Liver (tissue), 9 donors: ENCODE data around the gene ZNF865. TPM values are rescaled to one million over a fixed set of nuclear protein-coding genes. Genes with fewer than 3 reads are reported as not detected.
A peak's percentile ranks its signal among the peaks of the same experiment; 100 is the strongest.

Experiments used
- DNase-seq: peaks from one replicate; pipeline ENCODE4 v3.0.0-alpha.2; 2017; ENCODE audit warnings: low spot score
- H3K27ac ChIP-seq, 2 donors: one replicate each; pipeline ENCODE4 v1.7.0; 2013; ENCODE audit warnings: inconsistent platforms in 2 of 2, low read length in 2 of 2, control low read depth in 1 of 2, low read depth in 1 of 2, mild to moderate bottlenecking in 1 of 2
- H3K27me3 ChIP-seq, 4 donors: one replicate each; pipeline versions ENCODE4 v1.6.1 to v1.7.0; 2013; ENCODE audit warnings: low read length in 3 of 4, inconsistent platforms in 1 of 4, mild to moderate bottlenecking in 1 of 4, moderate library complexity in 1 of 4; ENCODE audit not compliant: control insufficient read depth in 4 of 4, insufficient read depth in 4 of 4
- H3K36me3 ChIP-seq, 4 donors: one replicate each; pipeline versions ENCODE4 v1.6.1 to v1.7.0; 2013; ENCODE audit warnings: low read length in 3 of 4, mild to moderate bottlenecking in 3 of 4, low read depth in 1 of 4, moderate library complexity in 1 of 4; ENCODE audit not compliant: control insufficient read depth in 4 of 4, insufficient read depth in 3 of 4
- H3K4me1 ChIP-seq, 4 donors: one replicate each; pipeline versions ENCODE4 v1.6.1 to v1.7.0; 2013; ENCODE audit warnings: low read length in 3 of 4, mild to moderate bottlenecking in 3 of 4, moderate library complexity in 1 of 4; ENCODE audit not compliant: control insufficient read depth in 4 of 4, insufficient read depth in 4 of 4
- H3K4me3 ChIP-seq, 3 donors: one replicate each; pipeline versions ENCODE4 v1.6.1 to v1.7.0; 2013; ENCODE audit warnings: low read length in 3 of 3, control low read depth in 1 of 3, low read depth in 1 of 3, mild to moderate bottlenecking in 1 of 3
- H3K9ac ChIP-seq, 2 donors: one replicate each; pipeline ENCODE4 v1.7.0; 2013; ENCODE audit warnings: low read length in 2 of 2, mild to moderate bottlenecking in 2 of 2, moderate library complexity in 2 of 2, control low read depth in 1 of 2, low read depth in 1 of 2
- H3K9me3 ChIP-seq, 4 donors: one replicate each; pipeline versions ENCODE4 v1.6.1 to v1.7.0; 2013; ENCODE audit warnings: low read length in 3 of 4; ENCODE audit not compliant: control insufficient read depth in 4 of 4
- ATF3 ChIP-seq: IDR thresholded peaks from 2 replicates; pipeline ENCODE4 v1.6.1; 2016; ENCODE audit warnings: antibody characterized with exemption
- CTCF ChIP-seq: fragments of 150-350 bp; IDR thresholded peaks from 2 replicates; pipeline ENCODE4 v1.5.1; 2017; ENCODE audit warnings: improper control_type of control experiment, low read depth, low read length; ENCODE audit not compliant: missing input control
- EGR1 ChIP-seq, 2 donors: IDR thresholded peaks; 2 replicates each; pipeline ENCODE4 v1.6.1; 2016 to 2018; ENCODE audit warnings: antibody characterized with exemption in 2 of 2, low read depth in 2 of 2
- FOXA1 ChIP-seq: IDR thresholded peaks from 2 replicates; pipeline ENCODE4 v1.6.1; 2016; ENCODE audit warnings: antibody characterized with exemption
- FOXA2 ChIP-seq: IDR thresholded peaks from 2 replicates; pipeline ENCODE4 v1.6.1; 2016; ENCODE audit warnings: antibody characterized with exemption
- GABPA ChIP-seq, 2 donors: IDR thresholded peaks in 1 of 2; conservative IDR thresholded peaks in 1 of 2; 2 replicates each; pipeline ENCODE4 v1.6.1; 2016; ENCODE audit warnings: antibody characterized with exemption in 2 of 2, mild to moderate bottlenecking in 1 of 2, moderate library complexity in 1 of 2
- HNF4A ChIP-seq, 2 donors: conservative IDR thresholded peaks; 2 replicates each; pipeline ENCODE4 v1.6.1; 2016; ENCODE audit warnings: antibody characterized with exemption in 2 of 2, mild to moderate bottlenecking in 2 of 2
- HNF4G ChIP-seq: IDR thresholded peaks from 2 replicates; pipeline ENCODE4 v1.6.1; 2016; ENCODE audit warnings: antibody characterized with exemption
- JUND ChIP-seq, 2 donors: IDR thresholded peaks; 2 replicates each; pipeline ENCODE4 v1.6.1; 2016; ENCODE audit warnings: antibody characterized with exemption in 2 of 2
- NR2F2 ChIP-seq: IDR thresholded peaks from 2 replicates; pipeline ENCODE4 v1.6.1; 2016; ENCODE audit warnings: antibody characterized with exemption
- RAD21 ChIP-seq, 2 donors: IDR thresholded peaks; 2 replicates each; pipeline ENCODE4 v1.6.1; 2016; ENCODE audit warnings: antibody characterized with exemption in 2 of 2, mild to moderate bottlenecking in 2 of 2
- RXRA ChIP-seq, 2 donors: IDR thresholded peaks; 2 replicates each; pipeline ENCODE4 v1.6.1; 2017 to 2018; ENCODE audit warnings: antibody characterized with exemption in 2 of 2, mild to moderate bottlenecking in 1 of 2
- SP1 ChIP-seq: IDR thresholded peaks from 2 replicates; pipeline ENCODE4 v1.6.1; 2018; ENCODE audit warnings: antibody characterized with exemption, mild to moderate bottlenecking
- TAF1 ChIP-seq: conservative IDR thresholded peaks from 2 replicates; pipeline ENCODE4 v1.6.1; 2016; ENCODE audit warnings: antibody characterized with exemption, mild to moderate bottlenecking
- YY1 ChIP-seq: IDR thresholded peaks from 2 replicates; pipeline ENCODE4 v1.6.1; 2016; ENCODE audit warnings: antibody characterized with exemption, mild to moderate bottlenecking
- ZBTB33 ChIP-seq: IDR thresholded peaks from 2 replicates; pipeline ENCODE4 v1.6.1; 2016; ENCODE audit warnings: antibody characterized with exemption
- whole genome bisulfite sequencing: extraction: QIAGEN DNeasy Blood & Tissue Kit; methylation state at CpG from one replicate; pipeline ENCODE4 v1.1.7; 2013; 5-methylcytosine and 5-hydroxymethylcytosine counted together
- polyA plus RNA-seq, 2 donors: library from polyadenylated mRNA; stranded (reverse) in 1 of 2; unstranded in 1 of 2; fragments of 200-250 nt in 1 of 2; fragments of >200 nt in 1 of 2; fragmentation: Nextera tagmentation in 1 of 2; extraction: Ambion mirVana in 1 of 2; gene quantifications; one replicate each; pipeline versions ENCODE4 v1.2.1 to v1.2.3, GENCODE V29; 2013 to 2015
- total RNA-seq, 2 donors: library from RNA; depleted of rRNA; stranded (reverse); fragments of >200 nt; gene quantifications; one replicate each; pipeline ENCODE4 v1.2.3, GENCODE V29; 2014
- TF ChIP-seq, protein P1 (sequence below): IDR thresholded peaks from 2 replicates; pipeline ENCODE4 v1.6.1; 2016; ENCODE audit warnings: antibody characterized with exemption
- TF ChIP-seq, protein P2 (sequence below): IDR thresholded peaks from 2 replicates; pipeline ENCODE4 v1.6.1; 2016; ENCODE audit warnings: antibody characterized with exemption, mild to moderate bottlenecking
- donor health status: healthy.
- donor health status: healthy.
- donor health status: healthy.
- donor health status: healthy.
- donor health status: healthy.

ZNF865 gene
- total and polyA plus RNA-seq, 4 donors: 0.38 to 3.1 (median 1.6) TPM

GRCh38 chr19:55601084-55601483 is 4.4 kb upstream of the ZNF865 start:
- TF ChIP-seq YY1 (no peak), RAD21 (IDR thresholded peaks at IDR 0.05) (no peak), GABPA (IDR thresholded peaks at IDR 0.05 in 1 of 2, conservative IDR thresholded peaks at IDR 0.05 in 1 of 2) (no peak), JUND (IDR thresholded peaks at IDR 0.05) (no peak), HNF4G (no peak), NR2F2 (no peak), SP1 (no peak), HNF4A (conservative IDR thresholded peaks at IDR 0.05) (no peak), ZBTB33 (no peak), RXRA (IDR thresholded peaks at IDR 0.05) (no peak), FOXA2 (no peak), TAF1 (no peak), ATF3 (no peak)
- TF ChIP-seq, protein P1, sequence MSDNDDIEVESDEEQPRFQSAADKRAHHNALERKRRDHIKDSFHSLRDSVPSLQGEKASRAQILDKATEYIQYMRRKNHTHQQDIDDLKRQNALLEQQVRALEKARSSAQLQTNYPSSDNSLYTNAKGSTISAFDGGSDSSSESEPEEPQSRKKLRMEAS: no peak
- H3K9me3 ChIP-seq: no peaks in the 10 kb centered on the region
- WGBS: 70% methylated on average over 4 of the region's 4 CpGs
- no peak for DNase-seq
- H3K27ac ChIP-seq: peak overlapping the region; percentile 62 to 96
- peak overlapping the region; percentile 49 to 85 (median 65) for H3K4me3 ChIP-seq
- H3K36me3 ChIP-seq: peaks cover 0 to 4% (median 3%) of the 10 kb centered on the region in 4 donors
- no peaks in the 10 kb centered on the region for H3K27me3 ChIP-seq
- peaks cover 1 to 18% (median 16%) of the 10 kb centered on the region in 4 donors for H3K4me1 ChIP-seq
- peak overlapping the region in 1 of 2 donors; percentile 51 for H3K9ac ChIP-seq

DNA sequence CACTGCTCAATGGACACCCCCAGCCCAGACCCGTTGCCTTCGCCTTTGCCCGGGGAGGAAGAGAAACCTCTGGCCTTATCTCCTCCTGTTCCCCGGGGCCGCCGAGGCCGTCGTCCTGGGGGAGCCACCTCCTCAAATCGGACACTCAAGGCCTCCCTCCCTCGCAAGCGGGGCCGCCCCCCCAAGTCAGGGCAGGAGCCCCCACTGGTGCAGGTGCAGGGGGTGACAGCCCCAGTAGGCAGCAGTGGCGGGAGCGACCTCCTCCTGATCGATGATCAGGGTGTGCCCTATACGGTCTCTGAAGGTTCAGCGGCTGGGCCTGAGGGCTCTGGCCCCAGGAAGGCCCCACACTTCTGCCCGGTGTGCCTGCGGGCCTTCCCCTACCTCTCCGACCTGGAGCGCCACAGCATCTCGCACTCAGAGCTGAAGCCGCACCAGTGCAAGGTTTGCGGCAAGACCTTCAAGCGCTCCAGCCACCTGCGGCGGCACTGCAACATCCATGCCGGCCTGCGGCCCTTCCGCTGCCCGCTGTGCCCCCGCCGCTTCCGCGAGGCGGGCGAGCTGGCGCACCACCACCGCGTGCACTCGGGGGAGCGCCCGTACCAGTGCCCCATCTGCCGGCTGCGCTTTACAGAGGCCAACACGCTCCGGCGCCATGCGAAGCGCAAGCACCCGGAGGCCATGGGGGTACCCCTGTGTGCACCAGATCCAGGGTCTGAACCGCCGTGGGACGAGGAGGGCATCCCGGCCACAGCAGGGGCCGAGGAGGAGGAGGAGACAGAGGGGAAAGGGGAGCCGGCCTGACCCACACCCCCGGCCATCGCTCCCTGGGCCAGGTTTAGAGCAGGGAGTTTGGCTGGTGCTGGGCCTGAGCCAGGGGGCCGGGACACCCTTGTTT is 3.1 kb upstream of the ZNF865 start:
- H3K27me3 ChIP-seq: no peaks in the 10 kb centered on the region
- H3K9me3 ChIP-seq: no peaks in the 10 kb centered on the region
- peaks cover 1 to 28% (median 26%) of the 10 kb centered on the region in 4 donors for H3K4me1 ChIP-seq
- TF ChIP-seq CTCF (no peak), SP1 (no peak), GABPA (IDR thresholded peaks at IDR 0.05 in 1 of 2, conservative IDR thresholded peaks at IDR 0.05 in 1 of 2) (no peak), JUND (IDR thresholded peaks at IDR 0.05) (no peak), FOXA1 (no peak), YY1 (no peak), HNF4G (no peak), HNF4A (conservative IDR thresholded peaks at IDR 0.05) (no peak), TAF1 (no peak), RAD21 (IDR thresholded peaks at IDR 0.05) (no peak), NR2F2 (no peak), FOXA2 (no peak), EGR1 (IDR thresholded peaks at IDR 0.05; ENCODE audit: low read depth in 2 of 2) (no peak)
- TF ChIP-seq, protein P1: no peak
- TF ChIP-seq, protein P2, sequence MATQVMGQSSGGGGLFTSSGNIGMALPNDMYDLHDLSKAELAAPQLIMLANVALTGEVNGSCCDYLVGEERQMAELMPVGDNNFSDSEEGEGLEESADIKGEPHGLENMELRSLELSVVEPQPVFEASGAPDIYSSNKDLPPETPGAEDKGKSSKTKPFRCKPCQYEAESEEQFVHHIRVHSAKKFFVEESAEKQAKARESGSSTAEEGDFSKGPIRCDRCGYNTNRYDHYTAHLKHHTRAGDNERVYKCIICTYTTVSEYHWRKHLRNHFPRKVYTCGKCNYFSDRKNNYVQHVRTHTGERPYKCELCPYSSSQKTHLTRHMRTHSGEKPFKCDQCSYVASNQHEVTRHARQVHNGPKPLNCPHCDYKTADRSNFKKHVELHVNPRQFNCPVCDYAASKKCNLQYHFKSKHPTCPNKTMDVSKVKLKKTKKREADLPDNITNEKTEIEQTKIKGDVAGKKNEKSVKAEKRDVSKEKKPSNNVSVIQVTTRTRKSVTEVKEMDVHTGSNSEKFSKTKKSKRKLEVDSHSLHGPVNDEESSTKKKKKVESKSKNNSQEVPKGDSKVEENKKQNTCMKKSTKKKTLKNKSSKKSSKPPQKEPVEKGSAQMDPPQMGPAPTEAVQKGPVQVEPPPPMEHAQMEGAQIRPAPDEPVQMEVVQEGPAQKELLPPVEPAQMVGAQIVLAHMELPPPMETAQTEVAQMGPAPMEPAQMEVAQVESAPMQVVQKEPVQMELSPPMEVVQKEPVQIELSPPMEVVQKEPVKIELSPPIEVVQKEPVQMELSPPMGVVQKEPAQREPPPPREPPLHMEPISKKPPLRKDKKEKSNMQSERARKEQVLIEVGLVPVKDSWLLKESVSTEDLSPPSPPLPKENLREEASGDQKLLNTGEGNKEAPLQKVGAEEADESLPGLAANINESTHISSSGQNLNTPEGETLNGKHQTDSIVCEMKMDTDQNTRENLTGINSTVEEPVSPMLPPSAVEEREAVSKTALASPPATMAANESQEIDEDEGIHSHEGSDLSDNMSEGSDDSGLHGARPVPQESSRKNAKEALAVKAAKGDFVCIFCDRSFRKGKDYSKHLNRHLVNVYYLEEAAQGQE: no peak
- DNase-seq: no peak
- no peak overlapping the region for H3K27ac ChIP-seq
- 96% methylated on average over 60 of the region's 60 CpGs for WGBS
- H3K4me3 ChIP-seq: no peak overlapping the region
- H3K36me3 ChIP-seq: peaks cover 0 to 1% (median 0%) of the 10 kb centered on the region in 4 donors
- H3K9ac ChIP-seq: no peak overlapping the region
